ENCODE measurements around the gene RNF207. TPM values are rescaled to one million over a fixed set of nuclear protein-coding genes. Genes with fewer than 3 reads are reported as not detected.

RNF207 gene
- total and polyA plus RNA-seq, 10 of the 15 experiments (the other 5 are each of a cell fraction or from before 2014, with no cell fraction given), result 1.7 to 36.4 (median 13.1) TPM

DNA sequence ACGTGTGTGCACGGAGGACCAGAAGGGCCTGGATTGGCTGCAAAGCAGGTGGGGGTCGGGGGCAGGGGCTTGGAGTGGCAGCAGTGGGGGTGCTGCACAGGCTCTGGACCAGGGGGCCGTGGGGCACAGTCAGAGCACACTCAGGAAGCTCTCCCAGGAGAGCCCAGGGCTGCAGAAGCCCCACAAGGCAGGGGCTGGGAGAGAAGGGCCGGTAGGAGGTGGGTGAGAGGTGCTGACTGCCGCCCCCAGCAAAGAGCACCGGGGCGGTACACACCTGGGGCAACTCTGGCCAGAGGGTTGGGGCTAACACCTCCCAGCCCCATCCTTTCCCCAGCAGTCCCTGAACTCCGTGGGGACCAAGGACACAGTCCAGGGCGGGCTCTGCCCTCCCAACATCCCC is 39.7 kb upstream of the RNF207 start:
- in situ Hi-C loops (cut with MboI), result no loop called here
- CTCF ChIA-PET, result no interaction called here
- RAD21 ChIA-PET (ENCODE audit: unreplicated experiment), result no interaction called here
- Histone ChIP-seq H4K20me1 (ENCODE audit: control insufficient read depth, insufficient read depth) (no peaks in the 10 kb centered on the region), H2AFZ (ENCODE audit: control insufficient read depth, low read depth, low read length) (no peak overlapping the region), H3K27ac (ENCODE audit: control insufficient read depth, insufficient read depth) (no peak overlapping the region), H3K9me3 (replicated peaks; ENCODE audit: control insufficient read depth, insufficient read depth, low read length) (no peaks in the 10 kb centered on the region), H3K4me2 (ENCODE audit: control insufficient read depth, insufficient read depth) (no peak overlapping the region), H3K79me2 (ENCODE audit: control insufficient read depth, insufficient read depth, low read length) (no peaks in the 10 kb centered on the region), H3K27me3 (replicated peaks in 1 of 2; ENCODE audit: control insufficient read depth in 2 of 2, insufficient read depth in 2 of 2, low read length in 1 of 2) (no peaks in the 10 kb centered on the region; a peak in 2 of 4 replicates), H3K4me1 (ENCODE audit: control insufficient read depth, insufficient read depth, low read length) (no peaks in the 10 kb centered on the region), H3K36me3 (ENCODE audit: control insufficient read depth in 2 of 2, insufficient read depth in 2 of 2, low read length in 1 of 2) (no peaks in the 10 kb centered on the region), H3K4me3 (no peak overlapping the region), H3K9ac (ENCODE audit: control insufficient read depth, insufficient read depth, low read length) (no peak overlapping the region)
- no peak for ATAC-seq
- SMC1A ChIA-PET (ENCODE audit: uncharacterized antibody, unreplicated experiment), result no interaction called here
- intact Hi-C loops (cut with micrococcal nuclease; ENCODE audit: unreplicated experiment), result loop anchor here (5.0 kb wide), 1 partner anchor 49 kb away; no protein-coding TSS in a partner anchor
- TF ChIP-seq BMI1 (IDR thresholded peaks at IDR 0.05; ENCODE audit: borderline replicate concordance), result no peak
- no peak for TF ChIP-seq CBX3 (IDR thresholded peaks at IDR 0.05; ENCODE audit: borderline replicate concordance, low read depth)
- TF ChIP-seq CHD4 (IDR thresholded peaks at IDR 0.05), result no peak
- TF ChIP-seq BHLHE40 (IDR thresholded peaks at IDR 0.05; ENCODE audit: borderline replicate concordance in 1 of 2, low read depth in 2 of 2, low read length in 1 of 2), result no peak
- no peak for TF ChIP-seq RBBP5 (conservative IDR thresholded peaks at IDR 0.05)
- TF ChIP-seq, protein P1, sequence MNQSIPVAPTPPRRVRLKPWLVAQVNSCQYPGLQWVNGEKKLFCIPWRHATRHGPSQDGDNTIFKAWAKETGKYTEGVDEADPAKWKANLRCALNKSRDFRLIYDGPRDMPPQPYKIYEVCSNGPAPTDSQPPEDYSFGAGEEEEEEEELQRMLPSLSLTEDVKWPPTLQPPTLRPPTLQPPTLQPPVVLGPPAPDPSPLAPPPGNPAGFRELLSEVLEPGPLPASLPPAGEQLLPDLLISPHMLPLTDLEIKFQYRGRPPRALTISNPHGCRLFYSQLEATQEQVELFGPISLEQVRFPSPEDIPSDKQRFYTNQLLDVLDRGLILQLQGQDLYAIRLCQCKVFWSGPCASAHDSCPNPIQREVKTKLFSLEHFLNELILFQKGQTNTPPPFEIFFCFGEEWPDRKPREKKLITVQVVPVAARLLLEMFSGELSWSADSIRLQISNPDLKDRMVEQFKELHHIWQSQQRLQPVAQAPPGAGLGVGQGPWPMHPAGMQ (IDR thresholded peaks at IDR 0.05; ENCODE audit: borderline replicate concordance), result no peak
- no peak for TF ChIP-seq FOXM1 (IDR thresholded peaks at IDR 0.05; ENCODE audit: low read depth, low read length)
- no peak for TF ChIP-seq SMARCA5 (IDR thresholded peaks at IDR 0.05)
- no peak for TF ChIP-seq CHD1 (IDR thresholded peaks at IDR 0.05; ENCODE audit: low read depth, low read length)
- TF ChIP-seq NR2F1 (conservative IDR thresholded peaks at IDR 0.05), result no peak
- TF ChIP-seq NFYA (IDR thresholded peaks at IDR 0.05; ENCODE audit: borderline replicate concordance, low read depth, low read length), result no peak
- TF ChIP-seq, protein P2, sequence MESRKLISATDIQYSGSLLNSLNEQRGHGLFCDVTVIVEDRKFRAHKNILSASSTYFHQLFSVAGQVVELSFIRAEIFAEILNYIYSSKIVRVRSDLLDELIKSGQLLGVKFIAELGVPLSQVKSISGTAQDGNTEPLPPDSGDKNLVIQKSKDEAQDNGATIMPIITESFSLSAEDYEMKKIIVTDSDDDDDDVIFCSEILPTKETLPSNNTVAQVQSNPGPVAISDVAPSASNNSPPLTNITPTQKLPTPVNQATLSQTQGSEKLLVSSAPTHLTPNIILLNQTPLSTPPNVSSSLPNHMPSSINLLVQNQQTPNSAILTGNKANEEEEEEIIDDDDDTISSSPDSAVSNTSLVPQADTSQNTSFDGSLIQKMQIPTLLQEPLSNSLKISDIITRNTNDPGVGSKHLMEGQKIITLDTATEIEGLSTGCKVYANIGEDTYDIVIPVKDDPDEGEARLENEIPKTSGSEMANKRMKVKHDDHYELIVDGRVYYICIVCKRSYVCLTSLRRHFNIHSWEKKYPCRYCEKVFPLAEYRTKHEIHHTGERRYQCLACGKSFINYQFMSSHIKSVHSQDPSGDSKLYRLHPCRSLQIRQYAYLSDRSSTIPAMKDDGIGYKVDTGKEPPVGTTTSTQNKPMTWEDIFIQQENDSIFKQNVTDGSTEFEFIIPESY (IDR thresholded peaks at IDR 0.05), result no peak
- POLR2A ChIA-PET, result no interaction called here
- FAIRE-seq, result no peak
- BruUV-seq (replicated peaks), result no TSS peak
- 5% methylated on average over 10 of the region's 10 CpGs for WGBS (ENCODE audit: insufficient coverage, insufficient replicate concordance, low lambda C conversion rate, missing lambda C conversion rate)
- no peak for DNase-seq (ENCODE audit: low read depth, low spot score)

Data from GM12878 (cell line).